HepG2 (cell line): ENCODE measurements around the gene SDK1. TPM values are rescaled to one million over a fixed set of nuclear protein-coding genes. Genes with fewer than 3 reads are reported as not detected.

Experiments used
- ATAC-seq: fragments of 200-7000 bp; cut with Tn5 transposase; 3 replicates; pipeline ENCODE4 v1.9.1; 2020; ENCODE audit warnings: mild to moderate bottlenecking, moderate library complexity
- BruUV-seq: library from RNA; stranded (reverse); fragments of 400-500 nt; replicated peaks from 2 replicates; lab custom pipeline; 2021; lab: Mats Ljungman, UMichigan
- CTCF ChIA-PET: fragments of 300-600 bp; formaldehyde crosslinking; extraction: SDS; loops from one replicate; lab custom pipeline; 2021; ENCODE audit warnings: low total read pairs, inconsistent platforms, low intra/inter-chr PET ratio; lab: Yijun Ruan, JAX
- POLR2A ChIA-PET: fragments of 350-600 bp; sonication (Branson Sonifier 250); formaldehyde crosslinking; loops from one replicate; lab custom pipeline; 2020; ENCODE audit warnings: antibody characterized with exemption, inconsistent platforms; lab: Yijun Ruan, JAX
- DNase-seq: peaks from one replicate; pipeline ENCODE4 v3.0.0-alpha.2; 2015; ENCODE audit warnings: low spot score
- FAIRE-seq: peaks from 3 replicates; lab custom pipeline; 2011; peaks lifted over from hg19 to GRCh38; lab: Jason Lieb, UNC
- H2AFZ ChIP-seq: one replicate; pipeline ENCODE4 v1.6.1; 2011; ENCODE audit warnings: low read length, inconsistent platforms
- H3K27ac ChIP-seq: fragments of 300-600 bp; 3 replicates; pipeline ENCODE4 v1.8.0; 2011; ENCODE audit warnings: mixed run types, mild to moderate bottlenecking, mixed read lengths, low read length, inconsistent platforms; ENCODE audit not compliant: insufficient read depth; ENCODE audit errors: extremely low read length
- H3K27me3 ChIP-seq, 2 experiments: fragments of 200-600 bp in 1 of 2; 2 replicates in 1 of 2; 3 replicates in 1 of 2; pipeline versions ENCODE4 v1.6.0 to v1.8.0; 2011; ENCODE audit warnings: low read length in 2 of 2, mild to moderate bottlenecking in 2 of 2, moderate library complexity in 2 of 2, inconsistent platforms in 1 of 2; ENCODE audit not compliant: insufficient read depth in 2 of 2, control insufficient read depth in 1 of 2
- H3K36me3 ChIP-seq, 2 experiments: fragments of 200-600 bp in 1 of 2; replicated peaks in 1 of 2; 2 replicates in 1 of 2; 3 replicates in 1 of 2; pipeline versions ENCODE4 v1.5.1 to v1.8.0; 2011; ENCODE audit warnings: low read length in 2 of 2, inconsistent platforms in 1 of 2; ENCODE audit not compliant: insufficient read depth in 2 of 2, control insufficient read depth in 1 of 2
- H3K4me1 ChIP-seq: 2 replicates; pipeline ENCODE4 v1.5.1; 2012; ENCODE audit warnings: low read length, inconsistent platforms; ENCODE audit not compliant: insufficient read depth
- H3K4me2 ChIP-seq: 2 replicates; pipeline ENCODE4 v1.6.0; 2011; ENCODE audit warnings: low read depth, low read length, inconsistent platforms
- H3K4me3 ChIP-seq, 3 experiments: fragments of 200-600 bp in 1 of 3; sonication (generic), shearing (Covaris generic) in 1 of 3; replicated peaks in 1 of 3; 2 replicates each; pipeline ENCODE4 v1.5.1; 2011 to 2016; ENCODE audit warnings: low read length in 3 of 3, inconsistent platforms in 2 of 3, low read depth in 2 of 3, mild to moderate bottlenecking in 2 of 3, control low read depth in 1 of 3, mixed read lengths in 1 of 3; ENCODE audit not compliant: insufficient read depth in 1 of 3
- H3K79me2 ChIP-seq: one replicate; pipeline ENCODE4 v1.6.1; 2011; ENCODE audit warnings: low read length, inconsistent platforms; ENCODE audit not compliant: insufficient read depth
- H3K9ac ChIP-seq: 2 replicates; pipeline ENCODE4 v1.6.0; 2011; ENCODE audit warnings: mild to moderate bottlenecking, low read depth, low read length, inconsistent platforms; ENCODE audit not compliant: insufficient read depth
- H3K9me3 ChIP-seq: 2 replicates; pipeline ENCODE4 v1.5.1; 2012; ENCODE audit warnings: mild to moderate bottlenecking, low read length
- H4K20me1 ChIP-seq: 2 replicates; pipeline ENCODE4 v1.6.0; 2011; ENCODE audit warnings: inconsistent platforms, mild to moderate bottlenecking, low read length, moderate library complexity; ENCODE audit not compliant: insufficient read depth
- ARID4A ChIP-seq: sonication (generic); formaldehyde crosslinking; IDR thresholded peaks from 2 replicates; pipeline ENCODE4 v1.5.0; 2020; ENCODE audit warnings: mild to moderate bottlenecking, missing genetic modification reagents, borderline replicate concordance
- ATF1 ChIP-seq: IDR thresholded peaks from 2 replicates; pipeline ENCODE4 v1.6.1; 2016; ENCODE audit warnings: mild to moderate bottlenecking, control low read depth
- DPF2 ChIP-seq: sonication (generic); formaldehyde crosslinking; IDR thresholded peaks from 2 replicates; pipeline ENCODE4 v1.4.0; 2020; ENCODE audit warnings: mild to moderate bottlenecking, low read depth, missing genetic modification reagents, borderline replicate concordance
- GTF3A ChIP-seq: sonication (generic); formaldehyde crosslinking; conservative IDR thresholded peaks from 2 replicates; pipeline ENCODE4 v1.4.0; 2020; ENCODE audit warnings: mild to moderate bottlenecking, missing genetic modification reagents
- IRF2 ChIP-seq: IDR thresholded peaks from 2 replicates; pipeline ENCODE4 v1.6.1; 2018; ENCODE audit warnings: missing genetic modification reagents, missing compliant biosample characterization
- KLF9 ChIP-seq: IDR thresholded peaks from 2 replicates; pipeline ENCODE4 v1.6.1; 2016; ENCODE audit warnings: low read depth
- MAFK ChIP-seq, 2 experiments: IDR thresholded peaks in 1 of 2; conservative IDR thresholded peaks in 1 of 2; 2 replicates each; pipeline ENCODE4 v1.6.1; 2011; ENCODE audit warnings: improper control_type of control experiment in 2 of 2, low read length in 2 of 2
- SALL1 ChIP-seq: sonication (generic); formaldehyde crosslinking; IDR thresholded peaks from 2 replicates; pipeline ENCODE4 v1.8.0; 2022; ENCODE audit warnings: mild to moderate bottlenecking, missing genetic modification reagents
- SATB2 ChIP-seq: sonication (generic); formaldehyde crosslinking; IDR thresholded peaks from 2 replicates; pipeline ENCODE4 v1.5.0; 2020; ENCODE audit warnings: missing genetic modification reagents
- ZBTB3 ChIP-seq: sonication (generic); formaldehyde crosslinking; IDR thresholded peaks from 2 replicates; pipeline ENCODE4 v1.4.0; 2020; ENCODE audit warnings: low read depth, mild to moderate bottlenecking, moderate library complexity, missing genetic modification reagents, borderline replicate concordance
- ZFP62 ChIP-seq: sonication (generic); formaldehyde crosslinking; IDR thresholded peaks from 2 replicates; pipeline ENCODE4 v1.4.0; 2020; ENCODE audit warnings: missing genetic modification reagents
- ZIK1 ChIP-seq: sonication (generic); formaldehyde crosslinking; IDR thresholded peaks from 2 replicates; pipeline ENCODE4 v1.5.0; 2020; ENCODE audit warnings: mild to moderate bottlenecking, low read depth, missing genetic modification reagents, borderline replicate concordance
- ZNF207 ChIP-seq: fragments of 450-650 bp; IDR thresholded peaks from 2 replicates; pipeline ENCODE4 v1.6.1; 2016; ENCODE audit warnings: antibody characterized with exemption, borderline replicate concordance
- ZNF3 ChIP-seq: IDR thresholded peaks from 2 replicates; pipeline ENCODE4 v1.7.0; 2017; ENCODE audit warnings: inconsistent platforms
- ZNF547 ChIP-seq: sonication (generic); formaldehyde crosslinking; IDR thresholded peaks from 2 replicates; pipeline ENCODE4 v1.5.1; 2020; ENCODE audit warnings: mild to moderate bottlenecking, missing genetic modification reagents
- ZNF558 ChIP-seq: sonication (generic); formaldehyde crosslinking; IDR thresholded peaks from 2 replicates; pipeline ENCODE4 v1.9.0; 2022; ENCODE audit warnings: mild to moderate bottlenecking, missing genetic modification reagents, borderline replicate concordance
- ZNF766 ChIP-seq: sonication (generic); formaldehyde crosslinking; IDR thresholded peaks from 2 replicates; pipeline ENCODE4 v1.5.0; 2020; ENCODE audit warnings: missing genetic modification reagents, borderline replicate concordance
- ZNF790 ChIP-seq: sonication (generic); formaldehyde crosslinking; IDR thresholded peaks from 2 replicates; pipeline ENCODE4 v1.8.0; 2022; ENCODE audit warnings: missing genetic modification reagents, mild to moderate bottlenecking, borderline replicate concordance
- WGBS: methylation state at CpG from one replicate; pipeline ENCODE4 v1.1.6; 2017; ENCODE audit warnings: low lambda C conversion rate; 5-methylcytosine and 5-hydroxymethylcytosine counted together
- in situ Hi-C: cut with HindIII; loops from 2 replicates; pipeline ENCODE4 v1.10.0; 2017; ENCODE audit warnings: low pct_unique_long_range_greater_than_20kb; ENCODE audit not compliant: extremely low pct_ligation_motif_present
- intact Hi-C: fragments of 100-400 bp; cut with micrococcal nuclease; formaldehyde crosslinking; loops from one replicate; pipeline ENCODE4 v1.10.0; 2022; ENCODE audit not compliant: unreplicated experiment
- polyA plus RNA-seq, 8 experiments: library from polyadenylated mRNA; depleted of rRNA in 3 of 8; stranded (reverse) in 7 of 8; unstranded in 1 of 8; fragments of >200 nt; fragmentation: Illumina TruSeq in 4 of 8; extraction: Trizol in 4 of 8; gene quantifications; 2 replicates each; pipeline versions ENCODE4 v1.2.1 to v1.2.3, GENCODE V29; 2011 to 2016; ENCODE audit warnings: low read depth in 4 of 8, missing spikeins in 1 of 8, mixed read lengths in 1 of 8; ENCODE audit not compliant: insufficient read depth in 1 of 8
- total RNA-seq, 5 experiments: library from RNA; depleted of rRNA; stranded (reverse); fragments of >200 nt; fragmentation: Illumina TruSeq; extraction: Trizol; gene quantifications; 2 replicates each; pipeline ENCODE4 v1.2.3, GENCODE V29; 2016; ENCODE audit warnings: low read depth in 1 of 5
- TF ChIP-seq, protein P1 (sequence below): sonication (generic); formaldehyde crosslinking; IDR thresholded peaks from 2 replicates; pipeline ENCODE4 v1.9.0; 2021; ENCODE audit warnings: missing genetic modification reagents, mild to moderate bottlenecking, borderline replicate concordance
- TF ChIP-seq, protein P2 (sequence below): sonication (generic); formaldehyde crosslinking; IDR thresholded peaks from 2 replicates; pipeline ENCODE4 v1.4.0; 2020; ENCODE audit warnings: mild to moderate bottlenecking, low read depth, missing genetic modification reagents

Gene SDK1
- total and polyA plus RNA-seq, 2 of the 13 experiments (the other 11 are each of a cell fraction or from before 2014, with no cell fraction given), result 0.35 to 2.4 TPM

GRCh38 chr7:3937146-3937545, 636.1 kb downstream of the SDK1 start:
- no peaks in the 10 kb centered on the region for H3K36me3 ChIP-seq
- no peaks in the 10 kb centered on the region for H3K9me3 ChIP-seq
- H3K4me3 ChIP-seq, result no peak overlapping the region
- H3K4me1 ChIP-seq, result peaks cover 1% of the 10 kb centered on the region
- POLR2A ChIA-PET, result no interaction called here
- no peak overlapping the region for H3K27ac ChIP-seq
- no peak for DNase-seq
- no peak overlapping the region for H2AFZ ChIP-seq
- ATAC-seq, result no peak
- FAIRE-seq, result no peak
- no peak overlapping the region for H3K9ac ChIP-seq
- no peaks in the 10 kb centered on the region for H3K27me3 ChIP-seq
- TF ChIP-seq ARID4A, result no peak
- TF ChIP-seq DPF2 (CRISPR knock-in tag), result no peak
- TF ChIP-seq GTF3A (CRISPR knock-in tag), result no peak
- TF ChIP-seq MAFK (conservative IDR thresholded peaks at IDR 0.05 in 1 of 2, IDR thresholded peaks at IDR 0.05 in 1 of 2; ENCODE audit: low read length in 2 of 2), result no peak
- no peak for TF ChIP-seq ZFP62 (CRISPR knock-in tag)
- TF ChIP-seq SATB2, result no peak
- TF ChIP-seq ZNF558, result no peak
- TF ChIP-seq IRF2 (CRISPR knock-in tag), result no peak
- no peak for TF ChIP-seq ZIK1 (CRISPR knock-in tag)
- TF ChIP-seq ATF1 (CRISPR knock-in tag), result no peak
- TF ChIP-seq, protein P1, sequence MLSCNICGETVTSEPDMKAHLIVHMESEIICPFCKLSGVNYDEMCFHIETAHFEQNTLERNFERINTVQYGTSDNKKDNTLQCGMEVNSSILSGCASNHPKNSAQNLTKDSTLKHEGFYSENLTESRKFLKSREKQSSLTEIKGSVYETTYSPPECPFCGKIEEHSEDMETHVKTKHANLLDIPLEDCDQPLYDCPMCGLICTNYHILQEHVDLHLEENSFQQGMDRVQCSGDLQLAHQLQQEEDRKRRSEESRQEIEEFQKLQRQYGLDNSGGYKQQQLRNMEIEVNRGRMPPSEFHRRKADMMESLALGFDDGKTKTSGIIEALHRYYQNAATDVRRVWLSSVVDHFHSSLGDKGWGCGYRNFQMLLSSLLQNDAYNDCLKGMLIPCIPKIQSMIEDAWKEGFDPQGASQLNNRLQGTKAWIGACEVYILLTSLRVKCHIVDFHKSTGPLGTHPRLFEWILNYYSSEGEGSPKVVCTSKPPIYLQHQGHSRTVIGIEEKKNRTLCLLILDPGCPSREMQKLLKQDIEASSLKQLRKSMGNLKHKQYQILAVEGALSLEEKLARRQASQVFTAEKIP (CRISPR knock-in tag), result no peak
- no peak for TF ChIP-seq ZNF766
- TF ChIP-seq ZNF207, result no peak
- TF ChIP-seq ZNF547, result no peak
- no peak for TF ChIP-seq SALL1 (CRISPR knock-in tag)
- TF ChIP-seq, protein P2, sequence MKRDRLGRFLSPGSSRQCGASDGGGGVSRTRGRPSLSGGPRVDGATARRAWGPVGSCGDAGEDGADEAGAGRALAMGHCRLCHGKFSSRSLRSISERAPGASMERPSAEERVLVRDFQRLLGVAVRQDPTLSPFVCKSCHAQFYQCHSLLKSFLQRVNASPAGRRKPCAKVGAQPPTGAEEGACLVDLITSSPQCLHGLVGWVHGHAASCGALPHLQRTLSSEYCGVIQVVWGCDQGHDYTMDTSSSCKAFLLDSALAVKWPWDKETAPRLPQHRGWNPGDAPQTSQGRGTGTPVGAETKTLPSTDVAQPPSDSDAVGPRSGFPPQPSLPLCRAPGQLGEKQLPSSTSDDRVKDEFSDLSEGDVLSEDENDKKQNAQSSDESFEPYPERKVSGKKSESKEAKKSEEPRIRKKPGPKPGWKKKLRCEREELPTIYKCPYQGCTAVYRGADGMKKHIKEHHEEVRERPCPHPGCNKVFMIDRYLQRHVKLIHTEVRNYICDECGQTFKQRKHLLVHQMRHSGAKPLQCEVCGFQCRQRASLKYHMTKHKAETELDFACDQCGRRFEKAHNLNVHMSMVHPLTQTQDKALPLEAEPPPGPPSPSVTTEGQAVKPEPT (CRISPR knock-in tag), result no peak
- no peak for TF ChIP-seq KLF9 (CRISPR knock-in tag)
- TF ChIP-seq ZNF3 (CRISPR knock-in tag), result no peak
- TF ChIP-seq ZBTB3 (CRISPR knock-in tag), result no peak
- no peak for TF ChIP-seq ZNF790 (CRISPR knock-in tag)
- WGBS, result 87% methylated on average over 8 of the region's 8 CpGs
- no TSS peak for BruUV-seq
- CTCF ChIA-PET, result no interaction called here
- H3K79me2 ChIP-seq, result no peaks in the 10 kb centered on the region
- intact Hi-C loops, result no loop called here
- H3K4me2 ChIP-seq, result no peak overlapping the region
- H4K20me1 ChIP-seq, result no peaks in the 10 kb centered on the region
- in situ Hi-C loops, result no loop called here
